Caco-2 (cell line): ENCODE data around the gene PAX4. TPM values are rescaled to one million over a fixed set of nuclear protein-coding genes. Genes with fewer than 3 reads are reported as not detected.
A peak's percentile ranks its signal among the peaks of the same experiment; 100 is the strongest.

Experiments
- BruUV-seq: library from RNA; stranded (reverse); fragments of 400-500 nt; replicated peaks from 2 replicates; lab custom pipeline; 2021; lab: Mats Ljungman, UMichigan
- CTCF ChIA-PET: fragments of 300-600 bp; sonication (Branson Sonifier 250); formaldehyde crosslinking; loops from one replicate; lab custom pipeline; 2022; ENCODE audit warnings: antibody characterized with exemption; lab: Charles Lee
- POLR2A ChIA-PET: fragments of 300-600 bp; sonication (Branson Sonifier 250); formaldehyde crosslinking; loops from one replicate; lab custom pipeline; 2022; ENCODE audit warnings: antibody characterized with exemption; lab: Charles Lee
- DNase-seq, 2 experiments: peaks; one replicate each; pipeline versions ENCODE4 v3.0.0 to v3.0.0-alpha.2; 2020 to 2022
- H3K27me3 ChIP-seq: replicated peaks from 2 replicates; pipeline ENCODE4 v1.6.0; 2011; ENCODE audit warnings: low read length; ENCODE audit not compliant: control insufficient read depth, insufficient read depth
- H3K36me3 ChIP-seq: 2 replicates; pipeline ENCODE4 v1.5.1; 2011; ENCODE audit warnings: low read length; ENCODE audit not compliant: control insufficient read depth, insufficient read depth
- H3K4me1 ChIP-seq: fragments of 250-450 bp; sonication (Bioruptor Pico); 2 replicates; pipeline ENCODE4 v1.5.1; 2020; ENCODE audit warnings: mild to moderate bottlenecking
- H3K4me3 ChIP-seq: 2 replicates; pipeline ENCODE4 v1.5.1; 2011; ENCODE audit warnings: low read depth, mild to moderate bottlenecking, control low read depth, low read length
- H3K9me3 ChIP-seq: fragments of 250-450 bp; sonication (Bioruptor Pico); 2 replicates; pipeline ENCODE4 v1.5.1; 2020; ENCODE audit warnings: mild to moderate bottlenecking, moderate library complexity
- H3K27ac Mint-ChIP-seq: one replicate; pipeline ENCODE4 v1.8.0; 2022; ENCODE audit warnings: mixed read lengths; ENCODE audit not compliant: unreplicated experiment
- H3K27me3 Mint-ChIP-seq: one replicate; pipeline ENCODE4 v1.8.0; 2022; ENCODE audit warnings: mixed read lengths; ENCODE audit not compliant: insufficient read depth, unreplicated experiment
- H3K36me3 Mint-ChIP-seq: one replicate; pipeline ENCODE4 v1.8.0; 2022; ENCODE audit warnings: mild to moderate bottlenecking, mixed read lengths; ENCODE audit not compliant: insufficient read depth, unreplicated experiment
- H3K4me1 Mint-ChIP-seq: one replicate; pipeline ENCODE4 v1.8.0; 2022; ENCODE audit warnings: low read depth, mixed read lengths; ENCODE audit not compliant: unreplicated experiment
- H3K4me3 Mint-ChIP-seq: one replicate; pipeline ENCODE4 v1.8.0; 2022; ENCODE audit warnings: mild to moderate bottlenecking, moderate library complexity, mixed read lengths; ENCODE audit not compliant: unreplicated experiment
- H3K9me3 Mint-ChIP-seq: one replicate; pipeline ENCODE4 v1.8.0; 2022; ENCODE audit warnings: mixed read lengths; ENCODE audit not compliant: unreplicated experiment
- intact Hi-C: fragments of 100-400 bp; cut with micrococcal nuclease; formaldehyde crosslinking; loops from one replicate; pipeline ENCODE4 v1.10.0; 2022; ENCODE audit not compliant: unreplicated experiment
- total RNA-seq: library from RNA; stranded (reverse); gene quantifications from 2 replicates; pipeline ENCODE4 v1.2.3, GENCODE V29; 2022
- TF ChIP-seq, protein P1 (sequence below), 2 experiments: fragments of 200-600 bp in 1 of 2; IDR thresholded peaks; 1 replicate in 1 of 2; 2 replicates in 1 of 2; pipeline versions ENCODE4 v1.5.1 to v1.8.0; 2011 to 2022; ENCODE audit warnings: antibody characterized with exemption in 1 of 2, control low read depth in 1 of 2, inconsistent platforms in 1 of 2, low read depth in 1 of 2, low read length in 1 of 2, mild to moderate bottlenecking in 1 of 2, moderate library complexity in 1 of 2; ENCODE audit not compliant: insufficient read depth in 1 of 2, severe bottlenecking in 1 of 2, unreplicated experiment in 1 of 2

PAX4 gene
- total RNA-seq, 1 experiment from 2014 or later: not detected

DNA sequence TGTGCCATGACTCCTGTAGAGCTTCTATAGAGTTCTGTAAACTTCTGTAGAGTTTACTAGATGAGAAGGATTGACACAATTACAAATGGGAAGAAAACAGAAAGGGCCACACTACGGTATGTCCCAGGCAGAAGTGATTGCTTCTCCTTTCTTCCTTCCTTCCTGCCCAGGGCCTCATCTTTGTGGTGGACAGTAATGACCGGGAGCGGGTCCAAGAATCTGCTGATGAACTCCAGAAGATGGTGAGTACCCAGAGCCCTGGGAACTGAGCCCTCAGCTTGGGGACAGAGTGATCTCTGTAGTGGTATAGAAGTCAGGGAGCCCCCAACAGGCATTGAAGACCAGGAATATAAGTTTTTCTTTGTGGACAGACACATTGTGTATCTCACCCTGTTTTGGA, 28.0 kb downstream of the PAX4 start:
- ChIA-PET POLR2A (no interaction called here), CTCF (no interaction called here)
- no TSS peak for BruUV-seq
- Mint-ChIP-seq H3K9me3 (no peaks in the 10 kb centered on the region), H3K4me3 (peak overlapping the region; percentile 83), H3K4me1 (peaks cover 13% of the 10 kb centered on the region), H3K36me3 (peaks cover 39% of the 10 kb centered on the region), H3K27ac (no peak overlapping the region), H3K27me3 (no peaks in the 10 kb centered on the region)
- no peaks in the 10 kb centered on the region for H3K9me3 ChIP-seq
- peaks cover 24% of the 10 kb centered on the region for H3K4me1 ChIP-seq
- no peak overlapping the region for H3K4me3 ChIP-seq
- DNase-seq: no peak
- TF ChIP-seq, protein P1, sequence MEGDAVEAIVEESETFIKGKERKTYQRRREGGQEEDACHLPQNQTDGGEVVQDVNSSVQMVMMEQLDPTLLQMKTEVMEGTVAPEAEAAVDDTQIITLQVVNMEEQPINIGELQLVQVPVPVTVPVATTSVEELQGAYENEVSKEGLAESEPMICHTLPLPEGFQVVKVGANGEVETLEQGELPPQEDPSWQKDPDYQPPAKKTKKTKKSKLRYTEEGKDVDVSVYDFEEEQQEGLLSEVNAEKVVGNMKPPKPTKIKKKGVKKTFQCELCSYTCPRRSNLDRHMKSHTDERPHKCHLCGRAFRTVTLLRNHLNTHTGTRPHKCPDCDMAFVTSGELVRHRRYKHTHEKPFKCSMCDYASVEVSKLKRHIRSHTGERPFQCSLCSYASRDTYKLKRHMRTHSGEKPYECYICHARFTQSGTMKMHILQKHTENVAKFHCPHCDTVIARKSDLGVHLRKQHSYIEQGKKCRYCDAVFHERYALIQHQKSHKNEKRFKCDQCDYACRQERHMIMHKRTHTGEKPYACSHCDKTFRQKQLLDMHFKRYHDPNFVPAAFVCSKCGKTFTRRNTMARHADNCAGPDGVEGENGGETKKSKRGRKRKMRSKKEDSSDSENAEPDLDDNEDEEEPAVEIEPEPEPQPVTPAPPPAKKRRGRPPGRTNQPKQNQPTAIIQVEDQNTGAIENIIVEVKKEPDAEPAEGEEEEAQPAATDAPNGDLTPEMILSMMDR (IDR thresholded peaks at IDR 0.05; ENCODE audit: insufficient read depth in 1 of 2, low read depth in 1 of 2, low read length in 1 of 2, severe bottlenecking in 1 of 2, unreplicated experiment in 1 of 2): no peak
- intact Hi-C loops: loop anchor here (10.0 kb wide), 1 partner anchor 195 kb away; the partner anchor contains the start of gene ZNF800
- no peaks in the 10 kb centered on the region for H3K27me3 ChIP-seq
- 0 out of 2 replicates have a peak, but pooled peaks cover 1% of the 10 kb centered on the region for H3K36me3 ChIP-seq

DNA sequence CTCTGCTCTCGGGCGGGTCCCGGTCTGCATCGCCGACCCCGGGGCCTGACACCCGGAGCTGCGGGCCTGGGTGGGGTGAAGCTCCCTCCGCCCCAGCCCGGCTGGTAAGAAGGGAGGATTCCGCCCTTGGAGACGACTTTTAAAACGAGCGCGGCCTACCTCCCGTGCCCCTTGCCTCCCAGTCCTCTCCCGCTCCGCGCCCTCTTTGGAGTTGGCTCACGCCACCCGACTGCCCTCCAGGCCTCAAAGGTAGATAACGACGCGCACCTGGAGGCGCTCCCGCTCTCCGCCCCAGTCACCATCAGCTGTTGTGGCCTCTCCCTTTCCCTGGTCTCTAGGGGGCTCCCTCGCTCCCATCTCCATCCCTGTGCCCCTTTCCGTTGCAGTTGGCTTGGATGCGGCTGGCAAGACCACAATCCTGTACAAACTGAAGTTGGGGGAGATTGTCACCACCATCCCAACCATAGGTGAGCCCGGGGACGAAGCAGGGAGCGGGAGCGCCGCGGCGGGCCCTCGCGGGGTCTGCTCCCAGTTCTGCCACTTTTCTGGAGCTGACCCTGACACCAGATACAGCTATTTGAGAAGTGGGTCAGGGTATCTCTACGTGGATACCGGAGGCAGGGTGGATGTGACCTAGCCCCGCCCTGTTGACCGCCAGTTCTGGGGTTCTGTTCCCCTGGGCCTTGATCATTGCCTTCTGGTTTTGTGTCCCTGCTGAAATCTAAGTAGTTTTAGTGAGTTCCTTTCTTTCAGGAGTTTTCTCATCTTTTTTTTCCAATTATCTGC, 29.1 kb downstream of the PAX4 start:
- no peaks in the 10 kb centered on the region for H3K9me3 ChIP-seq
- Mint-ChIP-seq H3K27ac (peak overlapping the region; percentile 90), H3K4me1 (peaks cover 23% of the 10 kb centered on the region), H3K36me3 (peaks cover 45% of the 10 kb centered on the region), H3K27me3 (no peaks in the 10 kb centered on the region), H3K4me3 (peak overlapping the region; percentile 83), H3K9me3 (no peaks in the 10 kb centered on the region)
- CTCF ChIA-PET: interaction anchor here (1.0 to 1.7 kb wide), 4 partner anchors 12 to 62 kb away, joined by 3 to 8 read pairs (median 4); no protein-coding TSS in a partner anchor
- peak; percentile 81 to 82 for DNase-seq
- TF ChIP-seq, protein P1 (IDR thresholded peaks at IDR 0.05; ENCODE audit: insufficient read depth in 1 of 2, low read depth in 1 of 2, low read length in 1 of 2, severe bottlenecking in 1 of 2, unreplicated experiment in 1 of 2): peak; percentile 28 to 69
- POLR2A ChIA-PET: interaction anchor here (1.4 to 1.5 kb wide), 2 partner anchors 40 to 62 kb away, joined by 3 to 4 read pairs; no protein-coding TSS in a partner anchor
- no TSS peak for BruUV-seq
- intact Hi-C loops: loop anchor here (1.0 to 10.0 kb wide), 3 partner anchors 40 to 194 kb away; partner anchors contain the start of gene ZNF800
- H3K4me1 ChIP-seq: peaks cover 29% of the 10 kb centered on the region
- no peaks in the 10 kb centered on the region for H3K27me3 ChIP-seq
- 0 out of 2 replicates have a peak, but pooled peaks cover 1% of the 10 kb centered on the region for H3K36me3 ChIP-seq
- H3K4me3 ChIP-seq: peak overlapping the region; percentile 91

DNA sequence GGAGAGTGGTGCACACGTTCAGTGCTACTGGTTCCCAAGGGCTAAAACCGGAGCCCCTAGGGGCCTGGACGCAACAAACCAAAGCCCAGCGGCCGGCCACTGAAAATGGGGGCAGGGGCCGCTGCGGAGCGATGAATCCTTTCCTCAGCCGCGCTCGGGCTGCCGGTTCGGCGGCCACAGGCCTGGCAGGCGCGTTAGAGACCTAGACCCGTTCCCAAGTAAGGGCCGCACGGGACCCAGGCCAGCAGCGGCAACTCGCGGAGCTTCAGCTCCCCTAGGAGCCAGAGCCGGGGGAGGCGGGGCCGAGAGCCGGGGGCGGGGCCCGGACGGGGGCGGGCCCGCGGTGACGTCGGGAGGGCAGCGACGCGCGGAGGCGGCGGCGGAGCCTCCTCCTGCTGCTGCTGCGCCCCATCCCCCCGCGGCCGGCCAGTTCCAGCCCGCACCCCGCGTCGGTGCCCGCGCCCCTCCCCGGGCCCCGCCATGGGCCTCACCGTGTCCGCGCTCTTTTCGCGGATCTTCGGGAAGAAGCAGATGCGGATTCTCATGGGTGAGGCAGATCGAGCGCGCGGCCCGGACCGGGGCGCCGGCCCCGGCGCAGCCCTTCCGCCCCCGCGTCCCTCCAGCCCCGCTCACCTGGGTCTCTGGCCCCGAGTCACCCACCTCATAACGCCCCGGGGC, 29.8 kb downstream of the PAX4 start, which contains the start of gene ARF5:
Gene ARF5, plus strand, starts transcription at position 393 of the 678 bp plus-strand sequence. Its CDS starts 88 bp downstream, at position 481.
- H3K9me3 ChIP-seq: no peaks in the 10 kb centered on the region
- TF ChIP-seq, protein P1 (IDR thresholded peaks at IDR 0.05; ENCODE audit: insufficient read depth in 1 of 2, low read depth in 1 of 2, low read length in 1 of 2, severe bottlenecking in 1 of 2, unreplicated experiment in 1 of 2): no peak
- Mint-ChIP-seq H3K4me3 (peak within 1 kb of the TSS; percentile 83), H3K27ac (peak within 1 kb of the TSS; percentile 90), H3K36me3 (peaks cover 43% of the 10 kb centered on the region), H3K4me1 (peaks cover 30% of the 10 kb centered on the region), H3K27me3 (no peaks in the 10 kb centered on the region), H3K9me3 (no peaks in the 10 kb centered on the region)
- ChIA-PET POLR2A (interaction anchor here (0.6 to 1.5 kb wide), 9 partner anchors 38 to 412 kb away, joined by 3 to 8 read pairs (median 5); no protein-coding TSS in a partner anchor), CTCF (interaction anchor here (1.0 to 1.7 kb wide), 4 partner anchors 13 to 63 kb away, joined by 3 to 8 read pairs (median 4); no protein-coding TSS in a partner anchor)
- intact Hi-C loops: loop anchor here (1.0 to 10.0 kb wide), 3 partner anchors 41 to 193 kb away; partner anchors contain the start of gene ZNF800
- H3K36me3 ChIP-seq: peaks cover 2% of the 10 kb centered on the region; the same call in 1 of the 2 replicates
- H3K27me3 ChIP-seq: no peaks in the 10 kb centered on the region
- BruUV-seq: no TSS peak
- H3K4me3 ChIP-seq: peak within 1 kb of the TSS; percentile 91
- DNase-seq: peak; percentile 88 to 94
- H3K4me1 ChIP-seq: peaks cover 30% of the 10 kb centered on the region
